ENCODE data around the gene PTBP2. TPM values are rescaled to one million over a fixed set of nuclear protein-coding genes. Genes with fewer than 3 reads are reported as not detected.

Gene PTBP2
- total and polyA plus RNA-seq, 2 of the 8 experiments (the other 6 are each of a cell fraction or from before 2014, with no cell fraction given): 24.2 to 61.7 TPM

- no peak overlapping the region for H4K91ac ChIP-seq (replicated peaks; ENCODE audit: insufficient read length, low read length)
- H4K5ac ChIP-seq (ENCODE audit: insufficient read length, low read depth, low read length): no peak overlapping the region
- no peak overlapping the region for H2BK20ac ChIP-seq (ENCODE audit: low read length)
- ChIA-PET CTCF (ENCODE audit: partially characterized antibody) (interaction anchor here (0.7 to 1.2 kb wide), 2 partner anchors 82 to 150 kb away, joined by 3 read pairs; no protein-coding TSS in a partner anchor), POLR2A (ENCODE audit: partially characterized antibody) (no interaction called here)
- H3K9ac ChIP-seq (replicated peaks in 1 of 4; ENCODE audit: extremely low read depth in 1 of 4, low read depth in 3 of 4, low read length in 3 of 4): no peak overlapping the region
- H3K4me3 ChIP-seq (ENCODE audit: extremely low read depth in 1 of 4, insufficient read depth in 2 of 4, low read depth in 3 of 4, low read length in 4 of 4): no peak overlapping the region
- H2BK5ac ChIP-seq (ENCODE audit: low read depth, low read length): no peak overlapping the region
- no peak overlapping the region for H2BK15ac ChIP-seq (ENCODE audit: low read length)
- peaks cover 7 to 17% of the 10 kb centered on the region in 2 experiments for H4K20me1 ChIP-seq (replicated peaks in 1 of 2; ENCODE audit: control insufficient read depth in 1 of 2, insufficient read depth in 2 of 2, low read length in 2 of 2)
- WGBS, 2 experiments (ENCODE audit: extremely low coverage in 1 of 2, insufficient coverage in 1 of 2, insufficient read length in 1 of 2, insufficient replicate concordance in 2 of 2, low coverage in 1 of 2, low lambda C conversion rate in 2 of 2, missing lambda C conversion rate in 1 of 2): 90% methylated on average over 5 of the region's 7 CpGs; no CpG with 5 or more reads in 1 of the 2 experiments
- DNase-seq (ENCODE audit: low read depth in 1 of 2, low spot score in 2 of 2): no peak
- H3K18ac ChIP-seq (ENCODE audit: extremely low read depth, low read length): no peak overlapping the region
- no peak for TF ChIP-seq ATF3 (IDR thresholded peaks at IDR 0.05; ENCODE audit: insufficient read depth, low read depth, low read length)
- no peak for TF ChIP-seq TAF7 (optimal IDR thresholded peaks at IDR 0.05; ENCODE audit: borderline replicate concordance, low read depth, low read length)
- TF ChIP-seq KDM5A (IDR thresholded peaks at IDR 0.05; ENCODE audit: low read length): no peak
- TF ChIP-seq KDM1A (IDR thresholded peaks at IDR 0.05; ENCODE audit: borderline replicate concordance, low read length): no peak
- TF ChIP-seq FOSL1 (IDR thresholded peaks at IDR 0.05; ENCODE audit: insufficient read depth, low read depth, low read length): no peak
- TF ChIP-seq EZH2 (IDR thresholded peaks at IDR 0.05; ENCODE audit: low read depth, low read length, severe bottlenecking): no peak
- TF ChIP-seq RNF2 (IDR thresholded peaks at IDR 0.05; ENCODE audit: borderline replicate concordance, low read depth, low read length, missing control alignments, poor library complexity, severe bottlenecking): no peak
- TF ChIP-seq E2F6 (IDR thresholded peaks at IDR 0.05): no peak
- TF ChIP-seq CHD2 (IDR thresholded peaks at IDR 0.05; ENCODE audit: low read length): no peak
- no peaks in the 10 kb centered on the region for H3K23me2 ChIP-seq (ENCODE audit: low read depth, low read length)
- H3K56ac ChIP-seq (replicated peaks; ENCODE audit: insufficient read length, low read depth, low read length): no peak overlapping the region
- no peak overlapping the region for H3K4ac ChIP-seq (replicated peaks; ENCODE audit: insufficient read length, low read depth, low read length)
- H3K79me1 ChIP-seq (ENCODE audit: low read depth, low read length): no peaks in the 10 kb centered on the region
- H3K36me3 ChIP-seq (ENCODE audit: control insufficient read depth in 2 of 4, insufficient read depth in 4 of 4, low read length in 3 of 4): peaks cover 0 to 14% (median 4%) of the 10 kb centered on the region in 4 experiments; a peak in 3 of 8 replicates
- no peak overlapping the region for H4K8ac ChIP-seq (ENCODE audit: extremely low read depth, insufficient read depth, low read length)
- FAIRE-seq: no peak
- peaks cover 0 to 3% (median 0%) of the 10 kb centered on the region in 4 experiments; a peak in 1 of 7 replicates for H3K4me1 ChIP-seq (replicated peaks in 1 of 4; ENCODE audit: control insufficient read depth in 3 of 4, insufficient read depth in 4 of 4, low read length in 3 of 4)
- H3K9me3 ChIP-seq (ENCODE audit: insufficient read depth in 2 of 2, low read depth in 1 of 2, low read length in 1 of 2): no peaks in the 10 kb centered on the region
- H3K27me3 ChIP-seq (replicated peaks in 1 of 4; ENCODE audit: control insufficient read depth in 3 of 4, extremely low read depth in 1 of 4, insufficient read depth in 3 of 4, low read length in 3 of 4): no peaks in the 10 kb centered on the region
- no peak overlapping the region for H2BK12ac ChIP-seq (ENCODE audit: low read depth, low read length)
- H2AK5ac ChIP-seq (ENCODE audit: low read depth, low read length): no peak overlapping the region
- H3K23ac ChIP-seq (ENCODE audit: insufficient read length): no peak overlapping the region
- no peak overlapping the region for H3K14ac ChIP-seq (ENCODE audit: insufficient read length)
- no peak overlapping the region for H2AFZ ChIP-seq (ENCODE audit: low read length)
- no peak overlapping the region for H3K27ac ChIP-seq (ENCODE audit: low read depth, low read length)
- peaks cover 18 to 99% of the 10 kb centered on the region in 2 experiments; a peak in 3 of 4 replicates for H3K79me2 ChIP-seq (ENCODE audit: control insufficient read depth in 1 of 2, insufficient read depth in 2 of 2, low read length in 2 of 2)
- no peak overlapping the region for H2BK120ac ChIP-seq (replicated peaks; ENCODE audit: low read depth, low read length)
- H3K4me2 ChIP-seq (ENCODE audit: insufficient read depth in 1 of 2, low read depth in 2 of 2, low read length in 2 of 2): no peak overlapping the region
These were observed 25.1 kb downstream of the PTBP2 start for GRCh38 chr1:96746440-96747420.

Data from H1 (cell line).